Measurements from ENCODE around the gene SNRNP200. TPM values are rescaled to one million over a fixed set of nuclear protein-coding genes. Genes with fewer than 3 reads are reported as not detected.

Gene SNRNP200
- 100 to 1,000 TPM; 165 to 202 TPM for total RNA-seq
- polyA plus RNA-seq (ENCODE audit: insufficient read depth, low read depth, low replicate concordance): 181 TPM
- long read RNA-seq, donor 1, full-length matches to known transcripts: 4 of 153 reads
- long read RNA-seq, donor 1, partial matches to known transcripts: 149 of 153 reads
- long read RNA-seq, donor 1, other reads (novel, unspliced or antisense): 0 of 153 reads
- long read RNA-seq, donor 2, full-length matches to known transcripts: 6 of 43 reads
- long read RNA-seq, donor 2, partial matches to known transcripts: 37 of 43 reads
- long read RNA-seq, donor 2, other reads (novel, unspliced or antisense): 0 of 43 reads

DNA sequence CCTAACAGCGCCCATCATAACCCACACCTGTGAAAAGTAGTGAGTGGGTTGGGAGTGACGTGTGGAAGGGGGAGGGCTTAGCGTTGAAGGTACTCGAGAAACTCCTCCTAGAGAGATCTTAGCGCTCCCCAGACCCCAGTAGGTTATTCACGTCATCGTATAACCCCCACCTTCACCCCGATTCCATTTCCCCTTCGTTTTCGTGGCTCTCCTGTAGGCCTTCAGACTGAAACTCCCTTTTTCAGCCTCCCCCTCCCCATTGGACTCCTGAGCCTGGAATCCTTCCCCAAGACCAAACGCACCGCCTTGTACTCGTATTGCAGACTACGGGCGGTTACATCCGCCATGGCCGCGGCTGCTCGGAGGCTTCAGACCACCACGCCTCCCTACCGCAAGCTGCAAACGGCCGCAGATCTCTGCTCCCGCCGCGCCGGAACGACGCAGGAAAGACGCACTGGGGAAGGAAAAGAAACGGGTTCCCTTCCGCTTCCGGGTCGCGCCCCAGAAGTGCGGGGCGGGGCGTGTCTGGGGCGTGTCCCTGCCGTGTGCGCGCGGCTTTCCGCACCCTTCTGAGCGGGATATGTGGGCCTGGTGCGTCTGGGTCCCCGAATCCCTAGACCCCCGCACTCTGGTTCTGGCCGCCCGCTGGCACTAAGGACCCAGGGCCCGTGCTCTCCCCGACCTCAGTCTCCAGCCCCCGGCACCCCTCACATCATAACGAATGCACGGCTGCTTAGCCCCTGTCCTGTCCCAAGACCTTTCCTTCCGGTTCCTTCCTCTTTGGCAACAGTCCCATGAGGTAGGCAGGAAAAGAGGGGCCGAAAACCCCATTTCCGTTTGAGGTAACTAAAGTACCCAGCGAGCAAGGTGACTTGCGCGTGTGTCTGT, at the start of gene SNRNP200:
SNRNP200 (minus strand) TSS at position 456 of the 888 bp plus-strand sequence; CDS start at position 347, 109 bp downstream.
- peaks cover 12% of the 10 kb centered on the region for H3K4me1 ChIP-seq
- H3K27ac ChIP-seq: peak within 1 kb of the TSS; percentile 69 to 85
- H3K4me3 ChIP-seq: peak within 1 kb of the TSS; percentile 58 to 75
- H3K36me3 ChIP-seq (ENCODE audit: low read depth, missing control alignments): no peaks in the 10 kb centered on the region
- intact Hi-C loops (cut with DNase I; ENCODE audit: low total_unique reads): no loop called here
- H3K27me3 ChIP-seq: no peaks in the 10 kb centered on the region
- peak; percentile 53 for TF ChIP-seq POLR2A (IDR thresholded peaks at IDR 0.05)
- TF ChIP-seq, protein P1, sequence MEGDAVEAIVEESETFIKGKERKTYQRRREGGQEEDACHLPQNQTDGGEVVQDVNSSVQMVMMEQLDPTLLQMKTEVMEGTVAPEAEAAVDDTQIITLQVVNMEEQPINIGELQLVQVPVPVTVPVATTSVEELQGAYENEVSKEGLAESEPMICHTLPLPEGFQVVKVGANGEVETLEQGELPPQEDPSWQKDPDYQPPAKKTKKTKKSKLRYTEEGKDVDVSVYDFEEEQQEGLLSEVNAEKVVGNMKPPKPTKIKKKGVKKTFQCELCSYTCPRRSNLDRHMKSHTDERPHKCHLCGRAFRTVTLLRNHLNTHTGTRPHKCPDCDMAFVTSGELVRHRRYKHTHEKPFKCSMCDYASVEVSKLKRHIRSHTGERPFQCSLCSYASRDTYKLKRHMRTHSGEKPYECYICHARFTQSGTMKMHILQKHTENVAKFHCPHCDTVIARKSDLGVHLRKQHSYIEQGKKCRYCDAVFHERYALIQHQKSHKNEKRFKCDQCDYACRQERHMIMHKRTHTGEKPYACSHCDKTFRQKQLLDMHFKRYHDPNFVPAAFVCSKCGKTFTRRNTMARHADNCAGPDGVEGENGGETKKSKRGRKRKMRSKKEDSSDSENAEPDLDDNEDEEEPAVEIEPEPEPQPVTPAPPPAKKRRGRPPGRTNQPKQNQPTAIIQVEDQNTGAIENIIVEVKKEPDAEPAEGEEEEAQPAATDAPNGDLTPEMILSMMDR (IDR thresholded peaks at IDR 0.05): no peak
- H3K9me3 ChIP-seq: no peaks in the 10 kb centered on the region
- 0 to 1% methylated on average over 32 to 60 of the region's 61 CpGs for WGBS, 2 donors
- DNase-seq: peak; percentile 94

DNA sequence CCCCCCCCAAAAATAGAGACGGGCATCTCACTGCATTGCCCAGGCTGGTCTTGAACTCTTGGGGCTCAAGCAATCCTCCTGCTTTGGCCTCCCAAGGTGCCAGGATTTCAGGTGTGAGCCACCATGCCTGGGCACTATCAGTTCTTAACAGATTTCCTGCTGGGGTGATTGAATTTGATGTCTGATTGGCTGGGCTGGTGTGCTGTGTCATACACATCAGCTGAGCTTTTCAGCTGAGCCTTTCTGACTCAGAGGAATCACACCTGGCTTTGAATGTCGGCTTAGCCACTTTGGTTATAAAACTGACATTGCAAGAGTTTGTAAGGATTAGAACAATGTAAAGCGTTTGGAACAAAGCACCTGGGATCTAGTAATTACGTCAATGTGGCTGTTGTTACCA, 49.1 kb upstream of the SNRNP200 start:
- H3K4me1 ChIP-seq: no peaks in the 10 kb centered on the region
- intact Hi-C loops (cut with DNase I; ENCODE audit: low total_unique reads): no loop called here
- H3K27me3 ChIP-seq: no peaks in the 10 kb centered on the region
- no peak for DNase-seq
- 93 to 95% methylated on average over 4 of the region's 4 CpGs for WGBS, 2 donors
- H3K27ac ChIP-seq: no peak overlapping the region
- H3K9me3 ChIP-seq: no peaks in the 10 kb centered on the region
- H3K36me3 ChIP-seq (ENCODE audit: low read depth, missing control alignments): no peaks in the 10 kb centered on the region
- TF ChIP-seq POLR2A (IDR thresholded peaks at IDR 0.05): no peak
- TF ChIP-seq, protein P1 (IDR thresholded peaks at IDR 0.05): no peak
- no peak overlapping the region for H3K4me3 ChIP-seq

DNA sequence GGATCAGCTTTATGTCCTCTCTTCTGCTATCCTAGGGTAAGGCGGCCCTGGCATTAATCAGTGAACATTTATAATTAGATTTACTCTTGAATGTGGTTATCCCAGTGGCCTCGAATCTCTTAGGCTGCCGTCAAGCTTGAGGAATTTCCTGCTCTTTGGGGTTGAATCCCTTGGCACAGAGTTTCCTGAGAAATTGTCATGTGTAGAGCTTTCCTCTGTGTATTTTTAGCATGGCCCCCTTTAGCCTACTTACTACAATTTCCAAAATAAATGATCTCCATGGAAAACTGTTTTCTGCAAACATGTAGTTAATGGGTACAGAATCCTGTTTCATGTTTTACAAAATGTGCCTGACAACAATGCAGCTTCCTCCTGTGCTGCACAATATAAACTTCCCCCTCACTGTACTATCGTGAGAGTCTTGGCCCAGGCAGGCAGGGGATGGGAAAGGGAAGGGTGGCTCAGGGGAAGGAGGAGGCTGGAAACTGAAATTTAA, 48.3 kb upstream of the SNRNP200 start:
- no peak overlapping the region for H3K27ac ChIP-seq
- H3K27me3 ChIP-seq: no peaks in the 10 kb centered on the region
- H3K9me3 ChIP-seq: no peaks in the 10 kb centered on the region
- DNase-seq: no peak
- TF ChIP-seq, protein P1 (IDR thresholded peaks at IDR 0.05): no peak
- TF ChIP-seq POLR2A (IDR thresholded peaks at IDR 0.05): no peak
- WGBS, 2 donors: 65 to 67% methylated on average over 4 of the region's 4 CpGs
- intact Hi-C loops (cut with DNase I; ENCODE audit: low total_unique reads): no loop called here
- no peak overlapping the region for H3K4me3 ChIP-seq
- no peaks in the 10 kb centered on the region for H3K36me3 ChIP-seq (ENCODE audit: low read depth, missing control alignments)
- H3K4me1 ChIP-seq: no peaks in the 10 kb centered on the region

DNA sequence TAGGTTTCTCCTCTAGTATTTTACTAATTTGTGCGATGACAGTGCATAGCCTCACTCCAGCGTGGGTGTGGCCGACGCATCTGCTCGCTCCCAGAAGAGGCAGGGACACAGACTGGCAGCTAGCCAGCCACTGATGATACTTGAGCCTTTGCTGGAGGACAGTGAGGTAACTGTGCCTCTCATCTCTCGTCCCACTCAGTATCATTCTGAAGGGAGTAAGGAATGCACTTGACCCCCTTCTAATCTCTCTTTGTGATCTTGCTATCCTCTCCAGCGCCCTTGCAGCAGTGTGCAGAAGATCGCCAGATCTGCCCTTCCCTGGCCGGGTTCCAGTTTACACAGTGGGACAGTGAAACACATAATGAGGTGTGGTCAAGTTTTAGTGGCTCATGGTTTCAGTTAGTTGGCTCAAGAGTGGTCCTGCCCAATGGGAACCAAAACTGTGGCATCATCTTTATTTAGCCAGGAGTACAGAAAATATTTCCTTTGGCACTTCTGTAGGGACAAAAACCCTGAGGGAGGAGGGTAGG, 47.8 kb upstream of the SNRNP200 start:
- no peak for TF ChIP-seq POLR2A (IDR thresholded peaks at IDR 0.05)
- TF ChIP-seq, protein P1 (IDR thresholded peaks at IDR 0.05): no peak
- WGBS, 2 donors: 54 to 78% methylated on average over 9 of the region's 9 CpGs
- Histone ChIP-seq H3K4me1 (no peaks in the 10 kb centered on the region), H3K27ac (no peak overlapping the region), H3K36me3 (ENCODE audit: low read depth, missing control alignments) (no peaks in the 10 kb centered on the region), H3K27me3 (no peaks in the 10 kb centered on the region), H3K4me3 (no peak overlapping the region), H3K9me3 (no peaks in the 10 kb centered on the region)
- intact Hi-C loops (cut with DNase I; ENCODE audit: low total_unique reads): no loop called here
- peak; percentile 83 for DNase-seq
